ENCODE measurements around the gene GRIN2C. TPM values are rescaled to one million over a fixed set of nuclear protein-coding genes. Genes with fewer than 3 reads are reported as not detected.

The GRIN2C gene
- total and polyA plus RNA-seq, 9 of the 15 experiments (the other 6 are each of a cell fraction or from before 2014, with no cell fraction given) = under 0.01 to 0.33 (median 0.10) TPM; not detected in 2

DNA sequence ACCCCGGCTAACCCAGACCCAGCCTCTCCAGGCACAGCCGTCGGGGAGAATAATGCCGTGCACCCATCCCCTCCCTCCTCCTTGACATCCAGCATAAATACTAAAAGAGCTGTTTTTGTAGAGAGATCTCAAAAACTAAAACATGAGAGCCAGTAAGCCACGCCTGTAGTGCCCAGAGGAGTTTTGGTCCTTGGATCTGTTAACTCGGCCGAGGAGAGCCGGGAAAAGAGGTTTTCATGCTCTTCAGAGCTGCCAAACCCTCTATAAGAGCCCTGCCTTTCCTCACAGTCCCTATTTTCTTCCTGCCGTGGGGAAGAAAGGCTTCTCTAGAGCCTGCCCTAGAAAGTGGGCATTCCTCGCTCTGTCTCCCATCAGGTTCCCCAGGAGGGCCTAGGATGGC is 53.4 kb downstream of the GRIN2C start:
- in situ Hi-C loops (cut with MboI) = no loop called here
- no peaks in the 10 kb centered on the region for H3K79me2 ChIP-seq (ENCODE audit: control insufficient read depth, insufficient read depth, low read length)
- H3K27ac ChIP-seq (ENCODE audit: extremely low read depth, low read depth, low read length) = no peak overlapping the region
- no peak overlapping the region for H3K4me2 ChIP-seq (ENCODE audit: insufficient read depth, low read length)
- no peaks in the 10 kb centered on the region; the same call in none of the 2 replicates for H4K20me1 ChIP-seq (replicated peaks; ENCODE audit: control insufficient read depth, insufficient read depth, low read length)
- TF ChIP-seq ELF4 (CRISPR knock-in tag; IDR thresholded peaks at IDR 0.05) (no peak), ZNF778 (CRISPR knock-in tag; IDR thresholded peaks at IDR 0.05) (no peak), ZEB2 (IDR thresholded peaks at IDR 0.05) (no peak), CAMTA2 (CRISPR knock-in tag; conservative IDR thresholded peaks at IDR 0.05) (no peak), ZNF561 (CRISPR knock-in tag; conservative IDR thresholded peaks at IDR 0.05) (no peak), PTBP1 (IDR thresholded peaks at IDR 0.05; ENCODE audit: low read depth, low read length) (no peak)
- TF ChIP-seq, protein P1, sequence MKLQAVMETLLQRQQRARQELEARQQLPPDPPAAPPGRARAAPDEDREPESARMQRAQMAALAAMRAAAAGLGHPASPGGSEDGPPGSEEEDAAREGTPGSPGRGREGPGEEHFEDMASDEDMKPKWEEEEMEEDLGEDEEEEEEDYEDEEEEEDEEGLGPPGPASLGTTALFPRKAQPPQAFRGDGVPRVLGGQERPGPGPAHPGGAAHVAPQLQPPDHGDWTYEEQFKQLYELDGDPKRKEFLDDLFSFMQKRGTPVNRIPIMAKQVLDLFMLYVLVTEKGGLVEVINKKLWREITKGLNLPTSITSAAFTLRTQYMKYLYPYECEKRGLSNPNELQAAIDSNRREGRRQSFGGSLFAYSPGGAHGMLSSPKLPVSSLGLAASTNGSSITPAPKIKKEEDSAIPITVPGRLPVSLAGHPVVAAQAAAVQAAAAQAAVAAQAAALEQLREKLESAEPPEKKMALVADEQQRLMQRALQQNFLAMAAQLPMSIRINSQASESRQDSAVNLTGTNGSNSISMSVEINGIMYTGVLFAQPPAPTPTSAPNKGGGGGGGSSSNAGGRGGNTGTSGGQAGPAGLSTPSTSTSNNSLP (IDR thresholded peaks at IDR 0.05; ENCODE audit: borderline replicate concordance, low read depth, low read length) = no peak
- ChIA-PET POLR2A (interaction anchor here (0.7 kb wide), 1 partner anchor 37 kb away, joined by 3 read pairs; no protein-coding TSS in a partner anchor), CTCF (ENCODE audit: low intra/inter-chr PET ratio) (no interaction called here)
- H2AFZ ChIP-seq (ENCODE audit: low read depth, low read length) = no peak overlapping the region
- 59% methylated on average over 10 of the region's 10 CpGs for WGBS (ENCODE audit: insufficient coverage, low coverage, missing lambda C conversion rate)
- no TSS peak for BruUV-seq (replicated peaks)
- no peaks in the 10 kb centered on the region; the same call in 1 of the 3 replicates for H3K36me3 ChIP-seq (ENCODE audit: control insufficient read depth, insufficient read depth, low read length)
- no peak overlapping the region for H3K4me3 ChIP-seq
- no peaks in the 10 kb centered on the region for H3K4me1 ChIP-seq (replicated peaks in 1 of 2; ENCODE audit: control insufficient read depth in 2 of 2, insufficient read depth in 2 of 2, low read length in 2 of 2)
- no peak overlapping the region for H3K9ac ChIP-seq (ENCODE audit: insufficient read depth in 1 of 2, low read depth in 2 of 2, low read length in 2 of 2)
- H3K9me1 ChIP-seq (ENCODE audit: control insufficient read depth, insufficient read depth, low read length) = no peaks in the 10 kb centered on the region
- no peaks in the 10 kb centered on the region for H3K9me3 ChIP-seq (replicated peaks; ENCODE audit: control insufficient read depth, insufficient read depth, low read depth, low read length)
- intact Hi-C loops (cut with micrococcal nuclease) = no loop called here
- DNase-seq (ENCODE audit: extremely low read depth in 1 of 4, low spot score in 3 of 4) (no peak), FAIRE-seq (no peak), ATAC-seq (no peak)
- H3K27me3 ChIP-seq (ENCODE audit: control insufficient read depth in 2 of 2, insufficient read depth in 2 of 2, low read length in 2 of 2) = no peaks in the 10 kb centered on the region

All from K562 (cell line).